Measurements from ENCODE around the gene AP5S1.
A peak's percentile ranks its signal among the peaks of the same experiment; 100 is the strongest.

Gene AP5S1

DNA sequence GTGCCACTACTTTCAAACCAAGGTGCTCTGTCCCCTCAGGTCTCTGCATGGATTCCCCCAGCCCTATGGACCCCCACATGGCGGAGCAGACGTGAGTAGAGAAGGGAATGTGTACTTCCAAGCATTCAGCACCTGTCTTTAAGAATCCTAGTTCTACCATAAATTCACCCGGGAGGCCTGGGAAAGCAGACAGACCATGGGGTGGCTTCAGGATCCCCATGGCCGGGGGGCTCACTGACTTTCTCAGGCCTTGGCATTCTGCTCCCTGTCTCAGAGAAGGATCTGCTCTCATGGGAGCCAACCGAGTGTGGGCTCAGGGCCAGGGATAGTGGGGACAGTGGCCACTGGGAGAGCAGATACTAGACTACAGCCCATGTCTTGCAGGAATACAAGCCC lies 22.0 kb upstream of the AP5S1 start:
- H3K4me3 Mint-ChIP-seq: peak overlapping the region; percentile 90
- peaks cover 62% of the 10 kb centered on the region for H3K4me1 Mint-ChIP-seq (ENCODE audit: low read depth)
- peak overlapping the region; percentile 92 for H3K27ac Mint-ChIP-seq
- no peaks in the 10 kb centered on the region for H3K27me3 Mint-ChIP-seq
- H3K9me3 Mint-ChIP-seq (ENCODE audit: low read depth): no peaks in the 10 kb centered on the region
- peaks cover 7% of the 10 kb centered on the region for H3K36me3 Mint-ChIP-seq

DNA sequence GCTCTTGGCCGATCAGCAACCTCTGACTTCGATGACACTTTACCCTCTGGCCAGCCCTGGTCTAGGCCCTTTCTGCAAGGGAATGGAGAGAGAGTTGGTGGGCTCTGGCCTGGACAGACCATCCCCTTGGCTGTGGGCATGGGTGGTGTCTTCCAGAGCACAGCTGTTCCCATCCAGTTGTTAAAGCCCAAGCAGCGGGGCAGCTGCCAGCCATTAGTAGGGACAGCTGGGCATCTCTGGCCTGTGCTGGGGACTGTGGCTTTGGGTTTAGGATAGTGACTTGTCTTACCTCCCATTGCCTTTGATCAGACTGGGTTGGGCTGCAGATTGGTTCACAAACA lies 21.5 kb upstream of the AP5S1 start:
- Mint-ChIP-seq H3K4me1 (ENCODE audit: low read depth) (peaks cover 66% of the 10 kb centered on the region), H3K9me3 (ENCODE audit: low read depth) (no peaks in the 10 kb centered on the region), H3K27ac (peak overlapping the region; percentile 92), H3K36me3 (peaks cover 10% of the 10 kb centered on the region), H3K4me3 (peak overlapping the region; percentile 90), H3K27me3 (no peaks in the 10 kb centered on the region)

DNA sequence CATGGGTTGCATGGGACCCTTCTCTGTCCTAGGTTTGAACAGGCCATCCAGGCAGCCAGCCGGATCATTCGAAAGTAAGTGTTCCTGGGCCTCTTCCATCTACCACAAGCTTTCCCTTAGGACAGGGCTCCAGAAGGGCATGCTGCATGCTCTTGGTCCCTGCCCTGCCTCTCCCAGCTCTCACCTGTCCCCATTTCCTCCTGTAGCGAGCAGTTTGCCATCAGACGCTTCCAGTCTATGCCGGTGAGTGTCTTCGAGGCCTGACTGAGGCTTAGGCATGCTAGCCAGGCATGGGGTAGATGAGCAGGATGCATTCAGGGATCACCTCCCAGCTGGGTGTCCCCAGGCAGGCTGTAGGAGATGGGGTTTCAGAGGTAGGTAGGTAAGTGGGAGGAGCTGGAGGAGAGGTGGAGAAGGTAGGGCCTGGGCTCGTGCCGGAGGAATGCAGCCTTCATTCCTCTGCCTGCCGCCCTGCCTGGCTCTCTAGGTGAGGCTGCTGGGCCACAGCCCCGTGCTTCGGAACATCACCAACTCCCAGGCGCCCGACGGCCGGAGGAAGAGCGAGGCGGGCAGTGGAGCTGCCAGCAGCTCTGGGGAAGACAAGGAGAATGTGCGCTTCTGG lies 20.0 kb upstream of the AP5S1 start:
- H3K27ac Mint-ChIP-seq: peak overlapping the region; percentile 92
- no peaks in the 10 kb centered on the region for H3K27me3 Mint-ChIP-seq
- peaks cover 10% of the 10 kb centered on the region for H3K36me3 Mint-ChIP-seq
- H3K4me1 Mint-ChIP-seq (ENCODE audit: low read depth): peaks cover 73% of the 10 kb centered on the region
- no peaks in the 10 kb centered on the region for H3K9me3 Mint-ChIP-seq (ENCODE audit: low read depth)
- peak overlapping the region; percentile 40 for H3K4me3 Mint-ChIP-seq

DNA sequence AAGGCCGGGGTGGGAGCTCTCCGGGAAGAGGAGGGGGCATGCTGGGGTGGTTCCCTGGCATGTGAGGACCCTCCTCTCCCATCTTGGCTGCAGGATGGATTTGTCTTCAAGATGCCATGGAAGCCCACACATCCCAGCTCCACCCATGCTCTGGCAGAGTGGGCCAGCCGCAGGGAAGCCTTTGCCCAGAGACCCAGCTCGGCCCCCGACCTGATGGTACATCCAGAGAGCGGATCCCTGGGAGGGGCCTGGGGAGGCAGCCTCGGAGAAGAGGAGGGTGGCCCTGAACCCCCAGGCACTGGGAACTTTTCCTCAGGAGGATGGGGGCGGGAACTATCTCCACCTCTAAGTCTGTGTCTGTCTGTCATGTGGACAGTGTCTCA lies 19.5 kb upstream of the AP5S1 start:
- Mint-ChIP-seq H3K27me3 (no peaks in the 10 kb centered on the region), H3K4me1 (ENCODE audit: low read depth) (peaks cover 75% of the 10 kb centered on the region), H3K36me3 (peaks cover 14% of the 10 kb centered on the region), H3K4me3 (no peak overlapping the region), H3K9me3 (ENCODE audit: low read depth) (no peaks in the 10 kb centered on the region), H3K27ac (peak overlapping the region; percentile 92)

DNA sequence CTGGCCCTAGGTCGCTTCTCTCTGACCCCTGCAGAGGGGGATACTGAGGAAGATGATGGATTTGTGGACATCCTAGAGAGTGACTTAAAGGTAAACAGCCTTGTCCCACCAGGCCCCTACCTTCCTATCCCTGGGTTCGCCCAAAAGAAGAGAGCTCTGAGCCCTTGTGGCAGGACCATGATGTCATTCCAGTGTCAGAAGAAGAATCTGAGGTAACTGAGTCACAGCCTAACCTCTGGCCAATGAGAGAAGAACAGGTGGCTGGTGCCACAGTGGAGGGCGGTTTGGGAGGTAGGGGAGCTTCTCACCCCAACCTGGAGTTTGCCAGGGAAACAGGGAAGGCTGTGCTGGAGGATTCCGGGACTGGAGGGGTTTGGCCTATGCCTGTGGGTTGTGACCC lies 19.0 kb upstream of the AP5S1 start:
- Mint-ChIP-seq H3K9me3 (ENCODE audit: low read depth) (no peaks in the 10 kb centered on the region), H3K27ac (peak overlapping the region; percentile 78), H3K27me3 (no peaks in the 10 kb centered on the region), H3K4me1 (ENCODE audit: low read depth) (peaks cover 78% of the 10 kb centered on the region), H3K4me3 (no peak overlapping the region), H3K36me3 (peaks cover 14% of the 10 kb centered on the region)

DNA sequence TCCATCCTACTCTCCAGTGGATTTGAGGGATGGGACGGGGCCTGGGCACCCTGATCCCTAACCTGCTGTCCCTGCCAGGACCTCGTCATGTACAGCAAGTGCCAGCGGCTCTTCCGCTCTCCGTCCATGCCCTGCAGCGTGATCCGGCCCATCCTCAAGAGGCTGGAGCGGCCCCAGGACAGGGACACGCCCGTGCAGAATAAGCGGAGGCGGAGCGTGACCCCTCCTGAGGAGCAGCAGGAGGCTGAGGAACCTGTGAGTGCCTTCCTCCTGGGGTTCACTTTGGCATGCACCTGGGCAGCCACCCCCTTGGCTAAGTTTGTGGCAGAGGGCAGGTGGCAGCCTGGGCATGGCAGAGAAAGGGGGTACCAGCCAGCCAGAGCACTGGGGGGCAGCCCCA lies 18.5 kb upstream of the AP5S1 start:
- no peaks in the 10 kb centered on the region for H3K9me3 Mint-ChIP-seq (ENCODE audit: low read depth)
- H3K4me1 Mint-ChIP-seq (ENCODE audit: low read depth): peaks cover 79% of the 10 kb centered on the region
- no peaks in the 10 kb centered on the region for H3K27me3 Mint-ChIP-seq
- peaks cover 16% of the 10 kb centered on the region for H3K36me3 Mint-ChIP-seq
- no peak overlapping the region for H3K4me3 Mint-ChIP-seq
- no peak overlapping the region for H3K27ac Mint-ChIP-seq

DNA sequence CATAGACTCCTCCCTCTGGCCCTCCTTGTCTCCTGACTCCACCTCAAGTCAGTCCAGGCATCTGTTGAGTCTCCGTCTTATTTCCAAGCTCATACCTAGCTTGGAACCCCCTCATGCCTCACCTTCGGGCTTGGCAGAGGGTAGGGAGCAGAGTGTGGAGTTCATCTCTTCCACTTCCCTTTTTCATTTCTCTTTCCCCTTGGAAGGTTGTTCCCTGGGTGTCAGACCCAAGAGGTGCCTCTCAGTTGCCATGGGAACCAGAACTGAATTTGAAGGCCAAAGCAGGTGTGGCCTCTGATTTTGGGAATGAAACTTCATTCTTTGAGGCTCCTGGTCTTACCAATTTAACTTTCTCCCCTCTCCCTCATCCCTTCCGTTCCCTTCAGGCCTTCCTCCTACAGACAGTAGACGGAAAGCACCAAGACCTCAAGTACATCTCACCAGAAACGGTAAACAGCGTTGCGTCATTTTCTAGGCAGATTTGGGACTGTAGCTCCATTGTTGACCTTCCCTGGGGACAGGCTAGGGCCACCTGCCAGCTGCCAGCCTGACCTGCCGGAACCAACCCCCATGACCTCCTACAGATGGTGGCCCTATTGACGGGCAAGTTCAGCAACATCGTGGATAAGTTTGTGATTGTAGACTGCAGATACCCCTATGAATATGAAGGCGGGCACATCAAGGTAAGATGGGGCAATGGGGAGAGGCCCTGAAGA lies 17.7 kb upstream of the AP5S1 start:
- Mint-ChIP-seq H3K4me3 (no peak overlapping the region), H3K27ac (peak overlapping the region; percentile 52), H3K36me3 (peaks cover 16% of the 10 kb centered on the region), H3K4me1 (ENCODE audit: low read depth) (peaks cover 79% of the 10 kb centered on the region), H3K27me3 (no peaks in the 10 kb centered on the region), H3K9me3 (ENCODE audit: low read depth) (no peaks in the 10 kb centered on the region)

DNA sequence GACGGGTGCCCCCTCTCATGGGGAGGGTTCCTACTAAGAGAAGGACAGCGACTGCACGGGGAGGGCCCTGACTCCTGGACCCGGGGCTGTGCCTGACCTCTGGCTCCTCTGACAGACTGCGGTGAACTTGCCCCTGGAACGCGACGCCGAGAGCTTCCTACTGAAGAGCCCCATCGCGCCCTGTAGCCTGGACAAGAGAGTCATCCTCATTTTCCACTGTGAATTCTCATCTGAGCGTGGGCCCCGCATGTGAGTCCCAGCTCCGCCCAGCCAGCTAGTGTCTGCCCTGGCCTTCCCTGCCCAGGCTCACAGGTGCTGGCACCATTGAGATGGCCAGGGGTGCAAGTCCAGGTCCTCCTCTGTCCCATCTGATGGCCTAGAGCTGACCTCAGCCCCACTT lies 17.1 kb upstream of the AP5S1 start:
- peaks cover 16% of the 10 kb centered on the region for H3K36me3 Mint-ChIP-seq
- H3K4me3 Mint-ChIP-seq: no peak overlapping the region
- H3K4me1 Mint-ChIP-seq (ENCODE audit: low read depth): peaks cover 79% of the 10 kb centered on the region
- no peaks in the 10 kb centered on the region for H3K27me3 Mint-ChIP-seq
- H3K9me3 Mint-ChIP-seq (ENCODE audit: low read depth): no peaks in the 10 kb centered on the region
- H3K27ac Mint-ChIP-seq: peak overlapping the region; percentile 81

DNA sequence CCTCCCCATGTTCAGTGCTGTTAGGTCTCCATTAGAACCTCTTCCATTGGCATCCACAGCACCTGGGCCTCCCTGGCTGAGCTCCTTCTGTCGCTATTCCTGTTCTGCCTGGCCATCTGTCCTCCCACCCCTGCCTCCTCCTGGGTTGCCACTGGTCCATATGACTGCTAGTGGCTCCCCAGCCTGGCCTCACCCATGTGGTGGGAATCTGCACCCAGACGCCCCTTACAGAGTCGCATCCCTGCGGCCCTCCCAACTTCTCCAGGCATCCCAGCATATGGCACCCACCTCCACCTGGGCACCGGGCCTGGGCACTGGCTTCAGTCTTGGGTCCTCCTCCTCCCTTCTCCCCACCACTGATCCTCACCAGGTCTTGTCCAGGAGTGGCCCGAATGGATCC lies 16.5 kb upstream of the AP5S1 start:
- H3K4me3 Mint-ChIP-seq: no peak overlapping the region
- H3K27ac Mint-ChIP-seq: peak overlapping the region; percentile 81
- H3K4me1 Mint-ChIP-seq (ENCODE audit: low read depth): peaks cover 75% of the 10 kb centered on the region
- peaks cover 16% of the 10 kb centered on the region for H3K36me3 Mint-ChIP-seq
- H3K9me3 Mint-ChIP-seq (ENCODE audit: low read depth): no peaks in the 10 kb centered on the region
- no peaks in the 10 kb centered on the region for H3K27me3 Mint-ChIP-seq

DNA sequence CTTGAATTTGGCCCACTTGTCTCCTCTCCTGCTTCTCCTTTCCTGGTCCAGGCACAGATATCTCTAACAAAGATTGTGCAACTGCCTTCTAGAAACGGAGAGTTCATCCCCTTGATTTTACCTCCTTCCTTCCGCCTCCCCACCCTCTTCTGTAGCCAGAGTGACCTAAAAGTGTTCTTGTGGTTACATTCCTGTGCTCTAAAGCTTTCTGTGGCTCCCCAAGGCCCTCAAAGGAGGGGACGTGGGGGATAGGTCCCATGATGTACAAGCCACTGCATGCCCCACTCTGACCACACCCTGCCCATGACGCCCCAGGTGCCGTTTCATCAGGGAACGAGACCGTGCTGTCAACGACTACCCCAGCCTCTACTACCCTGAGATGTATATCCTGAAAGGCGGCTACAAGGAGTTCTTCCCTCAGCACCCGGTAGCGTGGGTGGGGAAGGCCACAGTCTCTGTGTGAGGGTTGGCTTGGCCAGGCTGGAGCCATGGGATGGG lies 16.0 kb upstream of the AP5S1 start:
- Mint-ChIP-seq H3K4me1 (ENCODE audit: low read depth) (peaks cover 71% of the 10 kb centered on the region), H3K27ac (peak overlapping the region; percentile 81), H3K36me3 (peaks cover 16% of the 10 kb centered on the region)

DNA sequence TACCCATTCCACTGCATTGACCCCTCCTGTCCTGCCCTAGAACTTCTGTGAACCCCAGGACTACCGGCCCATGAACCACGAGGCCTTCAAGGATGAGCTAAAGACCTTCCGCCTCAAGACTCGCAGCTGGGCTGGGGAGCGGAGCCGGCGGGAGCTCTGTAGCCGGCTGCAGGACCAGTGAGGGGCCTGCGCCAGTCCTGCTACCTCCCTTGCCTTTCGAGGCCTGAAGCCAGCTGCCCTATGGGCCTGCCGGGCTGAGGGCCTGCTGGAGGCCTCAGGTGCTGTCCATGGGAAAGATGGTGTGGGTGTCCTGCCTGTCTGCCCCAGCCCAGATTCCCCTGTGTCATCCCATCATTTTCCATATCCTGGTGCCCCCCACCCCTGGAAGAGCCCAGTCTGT lies 15.6 kb upstream of the AP5S1 start:
- H3K27ac Mint-ChIP-seq: no peak overlapping the region
- no peaks in the 10 kb centered on the region for H3K27me3 Mint-ChIP-seq
- H3K4me3 Mint-ChIP-seq: no peak overlapping the region
- H3K4me1 Mint-ChIP-seq (ENCODE audit: low read depth): peaks cover 68% of the 10 kb centered on the region
- H3K9me3 Mint-ChIP-seq (ENCODE audit: low read depth): no peaks in the 10 kb centered on the region
- H3K36me3 Mint-ChIP-seq: peaks cover 16% of the 10 kb centered on the region

More for the DNA sequence above, 16.0 kb upstream of the AP5S1 start:
- Mint-ChIP-seq H3K27me3 (no peaks in the 10 kb centered on the region), H3K4me3 (no peak overlapping the region), H3K9me3 (ENCODE audit: low read depth) (no peaks in the 10 kb centered on the region)

DNA sequence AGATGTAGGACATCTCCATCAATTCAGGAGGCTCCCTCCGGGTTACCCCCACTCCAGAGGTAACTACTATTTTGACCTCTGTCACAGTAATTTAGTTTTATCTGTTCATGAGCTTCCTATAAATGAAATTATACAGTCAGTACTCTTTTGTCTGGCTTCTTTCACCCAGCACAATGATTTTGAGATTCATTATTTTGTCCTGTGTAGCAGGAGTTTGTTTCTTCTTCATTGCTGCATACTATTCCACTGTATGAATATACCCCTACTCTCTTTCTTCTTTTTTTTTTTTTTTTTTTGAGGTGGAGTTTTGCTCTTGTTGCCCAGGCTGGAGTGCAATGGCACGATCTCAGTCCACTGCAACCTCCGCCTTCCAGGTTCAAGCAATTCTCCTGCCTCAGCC lies 11.8 kb upstream of the AP5S1 start:
- no peak overlapping the region for H3K4me3 Mint-ChIP-seq
- H3K4me1 Mint-ChIP-seq (ENCODE audit: low read depth): peaks cover 79% of the 10 kb centered on the region
- peak overlapping the region; percentile 83 for H3K27ac Mint-ChIP-seq
- H3K36me3 Mint-ChIP-seq: peaks cover 9% of the 10 kb centered on the region
- no peaks in the 10 kb centered on the region for H3K27me3 Mint-ChIP-seq
- H3K9me3 Mint-ChIP-seq (ENCODE audit: low read depth): no peaks in the 10 kb centered on the region

DNA sequence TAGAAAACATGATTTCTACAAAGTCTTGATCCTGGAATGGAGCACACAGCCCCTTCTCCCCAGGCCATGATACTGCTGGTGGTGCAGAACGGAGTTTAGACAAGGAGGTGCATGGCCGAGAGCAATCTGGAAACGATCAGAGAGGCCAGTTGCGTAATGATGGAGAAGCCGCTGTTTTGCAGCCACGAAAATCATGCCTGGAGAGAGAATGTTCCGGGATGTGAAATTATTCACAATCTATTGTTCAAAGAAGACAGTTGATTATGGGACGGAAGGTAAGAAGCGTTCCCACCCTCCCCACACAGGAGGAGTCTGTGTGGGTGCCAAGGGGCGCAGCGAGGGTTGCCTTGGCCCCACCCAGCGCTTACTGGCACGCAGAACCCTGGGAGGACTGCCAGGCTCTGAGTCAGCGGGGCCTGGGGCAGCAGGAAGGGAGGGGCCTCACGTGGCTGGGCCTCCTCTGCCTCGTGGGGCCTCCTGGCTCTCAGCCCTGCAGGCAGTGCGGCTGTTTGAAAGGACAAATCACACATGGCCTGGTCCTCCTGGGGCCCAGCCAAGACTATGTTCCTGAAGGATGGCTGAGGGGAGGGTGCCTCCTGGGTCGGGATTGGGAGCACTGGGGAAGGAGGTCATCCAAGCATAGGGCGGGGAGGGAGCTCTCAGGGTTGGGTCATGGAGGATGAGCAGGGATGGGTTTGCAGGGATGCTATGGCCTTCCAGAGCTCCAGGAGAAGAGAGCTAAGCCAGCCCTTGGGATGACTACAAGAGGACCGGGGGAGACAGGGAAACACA lies 8.7 kb upstream of the AP5S1 start:
- Mint-ChIP-seq H3K27me3 (no peaks in the 10 kb centered on the region), H3K4me1 (ENCODE audit: low read depth) (peaks cover 82% of the 10 kb centered on the region), H3K27ac (peak overlapping the region; percentile 98), H3K4me3 (peak overlapping the region; percentile 90), H3K36me3 (peaks cover under 1% of the 10 kb centered on the region), H3K9me3 (ENCODE audit: low read depth) (no peaks in the 10 kb centered on the region)

DNA sequence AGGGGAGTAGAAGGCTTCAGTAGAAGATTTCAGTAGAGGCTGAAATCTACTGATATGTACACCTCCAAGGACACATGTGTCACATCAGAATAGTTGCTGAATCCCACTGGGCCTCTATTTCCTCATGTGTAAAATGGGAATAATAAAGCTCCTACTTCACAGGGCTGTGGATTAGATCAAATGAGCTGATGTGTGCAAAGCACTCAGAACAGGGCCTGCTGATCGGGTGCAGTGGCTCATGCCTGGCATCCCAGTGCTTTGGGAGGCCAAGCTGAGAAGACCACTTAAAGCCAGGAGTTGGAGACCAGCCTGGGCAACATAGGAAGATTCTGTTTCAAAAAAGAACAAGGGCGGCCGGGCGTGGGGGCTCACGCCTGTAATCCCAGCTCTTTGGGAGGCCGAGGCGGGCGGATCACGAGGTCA lies 8.1 kb upstream of the AP5S1 start:
- Mint-ChIP-seq H3K27ac (peak overlapping the region; percentile 98), H3K27me3 (no peaks in the 10 kb centered on the region), H3K4me1 (ENCODE audit: low read depth) (peaks cover 81% of the 10 kb centered on the region), H3K9me3 (ENCODE audit: low read depth) (no peaks in the 10 kb centered on the region), H3K36me3 (no peaks in the 10 kb centered on the region), H3K4me3 (peak overlapping the region; percentile 90)

Data from activated naive CD8-positive, alpha-beta T cell (primary cell).